Vagina (tissue), 2 donors: ENCODE measurements around the gene MAPK8IP2. TPM values are rescaled to one million over a fixed set of nuclear protein-coding genes. Genes with fewer than 3 reads are reported as not detected.

Experiments used
- DNase-seq, 2 donors: peaks; one replicate each; pipeline ENCODE4 v3.0.0-alpha.2; 2017; ENCODE audit errors: extremely low spot score in 2 of 2
- H3K27ac ChIP-seq: fragments of 200-600 bp; sonication (generic); one replicate; pipeline ENCODE4 v1.5.1; 2019
- H3K27me3 ChIP-seq: fragments of 200-600 bp; sonication (generic); one replicate; pipeline ENCODE4 v1.5.1; 2019
- H3K36me3 ChIP-seq, 2 donors: fragments of 200-600 bp; sonication (generic); one replicate each; pipeline ENCODE4 v1.5.1; 2017 to 2019
- H3K4me1 ChIP-seq: fragments of 200-600 bp; sonication (generic); one replicate; pipeline ENCODE4 v1.5.1; 2019
- H3K4me3 ChIP-seq, 2 donors: fragments of 200-600 bp; sonication (generic); 1 replicate in 1 of 2; 2 replicates in 1 of 2; pipeline ENCODE4 v1.5.1; 2016 to 2019
- H3K9me3 ChIP-seq: fragments of 200-600 bp; sonication (generic); one replicate; pipeline ENCODE4 v1.5.1; 2019
- POLR2A ChIP-seq, 2 donors: fragments of 450-650 bp; IDR thresholded peaks; one replicate each; pipeline ENCODE4 v1.6.1; 2017; ENCODE audit warnings: antibody characterized with exemption in 2 of 2, mild to moderate bottlenecking in 2 of 2, moderate library complexity in 2 of 2
- POLR2AphosphoS5 ChIP-seq, 2 donors: sonication (generic); formaldehyde crosslinking; IDR thresholded peaks; one replicate each; pipeline ENCODE4 v1.9.0; 2017; ENCODE audit warnings: antibody characterized with exemption in 2 of 2, mild to moderate bottlenecking in 2 of 2, low read depth in 1 of 2; ENCODE audit not compliant: insufficient read depth in 1 of 2
- intact Hi-C: fragments of 100-400 bp; cut with DNase I; formaldehyde crosslinking; loops from one replicate; pipeline ENCODE4 v1.15.1; 2023
- total RNA-seq: library from RNA; depleted of rRNA; stranded (reverse); fragments of >200 nt; gene quantifications from one replicate; pipeline ENCODE4 v1.2.3, GENCODE V29; 2016
- TF ChIP-seq, protein P1 (sequence below), 3 experiments: fragments of 450-650 bp in 2 of 3; fragments of 200-600 bp in 1 of 3; sonication (generic) in 1 of 3; IDR thresholded peaks; one replicate each; pipeline ENCODE4 v1.5.1; 2017 to 2019; ENCODE audit warnings: antibody characterized with exemption in 3 of 3, mild to moderate bottlenecking in 2 of 3, moderate library complexity in 2 of 3

The MAPK8IP2 gene
- total RNA-seq, 1 donor from 2014 or later = 3.2 TPM

DNA sequence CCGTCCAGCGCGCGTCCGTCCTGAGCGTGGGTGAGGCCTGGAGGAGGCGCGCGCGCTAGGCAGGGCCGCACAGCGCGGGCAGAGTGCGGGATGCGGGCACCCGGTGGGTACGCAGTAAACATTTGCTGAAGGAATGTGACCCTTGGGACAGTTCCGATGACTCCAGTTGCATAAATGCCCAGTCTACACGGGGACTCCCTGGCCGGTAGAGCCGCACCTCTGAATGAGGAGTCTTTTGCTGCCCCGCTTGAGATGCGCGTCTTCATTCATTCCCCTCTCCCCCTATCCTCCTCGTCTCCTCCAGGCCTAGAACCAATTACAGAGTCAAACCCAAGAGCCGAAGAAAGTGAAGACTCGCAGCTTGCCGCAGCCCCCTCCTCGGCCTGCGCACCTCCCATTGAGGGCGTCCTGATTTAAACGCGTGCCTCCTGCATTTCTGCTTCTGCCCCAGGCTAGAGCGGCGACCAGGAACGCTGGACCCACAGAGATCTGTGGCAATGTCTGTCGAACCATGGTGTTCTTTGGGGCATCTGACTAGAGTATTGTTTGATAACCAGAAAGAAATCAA is 17.2 kb upstream of the MAPK8IP2 start:
- TF ChIP-seq POLR2AphosphoS5 (IDR thresholded peaks at IDR 0.05; ENCODE audit: insufficient read depth in 1 of 2, low read depth in 1 of 2) (no peak), POLR2A (IDR thresholded peaks at IDR 0.05) (no peak)
- TF ChIP-seq, protein P1, sequence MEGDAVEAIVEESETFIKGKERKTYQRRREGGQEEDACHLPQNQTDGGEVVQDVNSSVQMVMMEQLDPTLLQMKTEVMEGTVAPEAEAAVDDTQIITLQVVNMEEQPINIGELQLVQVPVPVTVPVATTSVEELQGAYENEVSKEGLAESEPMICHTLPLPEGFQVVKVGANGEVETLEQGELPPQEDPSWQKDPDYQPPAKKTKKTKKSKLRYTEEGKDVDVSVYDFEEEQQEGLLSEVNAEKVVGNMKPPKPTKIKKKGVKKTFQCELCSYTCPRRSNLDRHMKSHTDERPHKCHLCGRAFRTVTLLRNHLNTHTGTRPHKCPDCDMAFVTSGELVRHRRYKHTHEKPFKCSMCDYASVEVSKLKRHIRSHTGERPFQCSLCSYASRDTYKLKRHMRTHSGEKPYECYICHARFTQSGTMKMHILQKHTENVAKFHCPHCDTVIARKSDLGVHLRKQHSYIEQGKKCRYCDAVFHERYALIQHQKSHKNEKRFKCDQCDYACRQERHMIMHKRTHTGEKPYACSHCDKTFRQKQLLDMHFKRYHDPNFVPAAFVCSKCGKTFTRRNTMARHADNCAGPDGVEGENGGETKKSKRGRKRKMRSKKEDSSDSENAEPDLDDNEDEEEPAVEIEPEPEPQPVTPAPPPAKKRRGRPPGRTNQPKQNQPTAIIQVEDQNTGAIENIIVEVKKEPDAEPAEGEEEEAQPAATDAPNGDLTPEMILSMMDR (IDR thresholded peaks at IDR 0.05) = no peak
- H3K27ac ChIP-seq = peak overlapping the region; percentile 70
- no peaks in the 10 kb centered on the region for H3K36me3 ChIP-seq
- H3K9me3 ChIP-seq = no peaks in the 10 kb centered on the region
- H3K4me1 ChIP-seq = peaks cover 25% of the 10 kb centered on the region
- no peaks in the 10 kb centered on the region for H3K27me3 ChIP-seq
- peak overlapping the region; percentile 77 to 81 for H3K4me3 ChIP-seq
- intact Hi-C loops = loop anchor here (5.0 kb wide), 2 partner anchors 41 to 56 kb away; partner anchors contain the start of gene SCO2
- DNase-seq = no peak

DNA sequence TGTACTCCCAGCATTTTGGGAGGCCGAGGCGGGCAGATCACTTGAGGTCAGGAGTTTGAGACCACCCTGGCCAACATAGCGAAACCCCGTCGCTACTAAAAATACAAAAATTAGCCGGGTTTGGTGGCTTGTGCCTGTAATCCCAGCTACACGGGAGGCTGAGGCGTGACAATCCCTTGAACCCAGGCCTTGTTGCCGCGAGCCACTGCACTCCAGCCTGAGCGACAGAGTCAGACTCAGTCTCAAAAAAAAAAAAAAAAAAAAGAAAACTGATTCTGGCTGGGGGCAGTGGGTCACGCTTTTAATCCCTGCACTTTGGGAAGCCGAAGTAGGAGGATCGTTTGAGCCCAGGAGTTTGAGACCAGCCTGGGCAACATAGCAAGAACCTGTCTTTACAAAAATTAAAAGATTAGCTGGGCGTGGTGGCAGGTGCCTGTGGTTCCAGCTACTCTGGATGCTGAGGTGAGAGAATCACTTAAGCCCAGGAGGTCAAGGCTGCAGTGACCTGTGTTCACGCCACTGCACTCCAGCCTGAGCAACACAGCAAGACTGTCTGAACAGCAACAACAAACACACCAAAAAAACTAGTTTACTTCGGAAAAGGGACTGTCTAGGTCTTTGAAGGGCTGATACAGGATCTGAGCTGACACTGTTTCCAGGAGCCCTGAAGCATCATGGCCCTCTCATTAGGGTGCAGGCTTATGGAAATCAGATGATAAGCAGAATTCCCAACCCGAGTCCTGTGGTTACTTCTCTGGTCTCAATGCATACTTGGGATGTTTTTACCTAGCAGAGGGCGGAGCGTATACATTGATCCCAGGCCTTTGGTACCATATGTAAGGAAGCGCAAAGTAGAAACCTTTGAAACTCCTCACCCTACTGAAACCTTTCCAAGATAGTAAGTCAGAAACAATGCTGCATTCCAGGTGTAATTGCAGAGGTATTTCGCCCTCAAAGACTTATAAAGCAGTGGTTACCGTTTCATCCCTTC is 16.2 kb upstream of the MAPK8IP2 start:
- H3K27me3 ChIP-seq = no peaks in the 10 kb centered on the region
- no peak overlapping the region for H3K4me3 ChIP-seq
- H3K4me1 ChIP-seq = peaks cover 20% of the 10 kb centered on the region
- TF ChIP-seq, protein P1 (IDR thresholded peaks at IDR 0.05) = no peak
- TF ChIP-seq POLR2A (IDR thresholded peaks at IDR 0.05) = no peak
- no peak for TF ChIP-seq POLR2AphosphoS5 (IDR thresholded peaks at IDR 0.05; ENCODE audit: insufficient read depth in 1 of 2, low read depth in 1 of 2)
- no peaks in the 10 kb centered on the region for H3K9me3 ChIP-seq
- no peak for DNase-seq
- H3K27ac ChIP-seq = no peak overlapping the region
- H3K36me3 ChIP-seq = no peaks in the 10 kb centered on the region
- intact Hi-C loops = loop anchor here (5.0 kb wide), 2 partner anchors 42 to 57 kb away; partner anchors contain the start of gene SCO2

DNA sequence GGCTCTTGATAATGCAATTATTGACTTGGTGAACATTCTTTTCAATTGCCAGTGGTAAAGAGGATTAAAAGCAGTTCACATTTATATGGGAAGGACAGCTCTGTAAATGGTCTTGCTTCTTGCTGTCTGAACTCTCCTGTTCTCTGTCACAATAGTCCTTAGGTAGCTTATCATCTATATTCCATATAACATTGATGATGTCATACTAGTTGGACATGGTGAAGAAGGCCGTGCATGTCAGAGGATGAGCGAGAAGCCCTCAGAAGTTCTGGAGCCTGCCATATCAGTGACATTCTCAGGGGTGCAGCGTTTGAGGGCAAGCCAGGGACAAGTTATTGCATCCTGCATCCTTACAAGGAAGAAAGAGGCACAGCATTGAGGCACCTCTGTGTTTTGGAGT is 15.4 kb upstream of the MAPK8IP2 start:
- H3K27ac ChIP-seq = no peak overlapping the region
- peaks cover 20% of the 10 kb centered on the region for H3K4me1 ChIP-seq
- no peaks in the 10 kb centered on the region for H3K9me3 ChIP-seq
- no peak overlapping the region for H3K4me3 ChIP-seq
- no peaks in the 10 kb centered on the region for H3K27me3 ChIP-seq
- TF ChIP-seq, protein P1 (IDR thresholded peaks at IDR 0.05) = no peak
- TF ChIP-seq POLR2AphosphoS5 (IDR thresholded peaks at IDR 0.05; ENCODE audit: insufficient read depth in 1 of 2, low read depth in 1 of 2) = no peak
- H3K36me3 ChIP-seq = no peaks in the 10 kb centered on the region
- intact Hi-C loops = no loop called here
- DNase-seq = no peak

DNA sequence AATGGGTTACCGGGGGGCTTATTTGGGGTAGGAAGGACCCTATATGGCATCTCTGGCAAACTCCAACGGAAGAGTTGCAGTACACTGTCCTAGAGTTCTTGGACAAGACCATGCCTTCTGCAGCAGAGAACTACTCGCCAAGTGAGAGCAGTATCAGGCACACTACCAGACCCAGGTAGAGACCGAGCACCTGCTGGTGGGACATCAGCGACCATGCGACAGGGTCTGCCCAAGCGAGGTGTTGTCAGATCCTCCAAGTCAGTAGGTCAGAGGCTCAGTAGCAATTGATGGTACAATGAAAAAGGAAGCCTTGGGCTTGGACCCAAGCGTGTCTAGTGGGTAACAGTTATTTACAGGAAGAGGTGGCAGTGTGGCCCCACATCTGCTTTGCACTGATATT is 14.8 kb upstream of the MAPK8IP2 start:
- TF ChIP-seq, protein P1 (IDR thresholded peaks at IDR 0.05) = no peak
- TF ChIP-seq POLR2AphosphoS5 (IDR thresholded peaks at IDR 0.05; ENCODE audit: insufficient read depth in 1 of 2, low read depth in 1 of 2) (no peak), POLR2A (IDR thresholded peaks at IDR 0.05) (no peak)
- H3K27me3 ChIP-seq = no peaks in the 10 kb centered on the region
- H3K27ac ChIP-seq = no peak overlapping the region
- intact Hi-C loops = no loop called here
- no peak overlapping the region for H3K4me3 ChIP-seq
- H3K36me3 ChIP-seq = no peaks in the 10 kb centered on the region
- no peak for DNase-seq
- H3K4me1 ChIP-seq = peaks cover 20% of the 10 kb centered on the region
- no peaks in the 10 kb centered on the region for H3K9me3 ChIP-seq
